PC-3 (cell line): ENCODE results near the gene MFN2. TPM values are rescaled to one million over a fixed set of nuclear protein-coding genes. Genes with fewer than 3 reads are reported as not detected.

ENCODE experiments used
- ATAC-seq: fragments of 200-7000 bp; cut with Tn5 transposase; 2 replicates; pipeline ENCODE4 v1.9.1; 2020; ENCODE audit warnings: mild to moderate bottlenecking, moderate library complexity
- BruUV-seq: library from RNA; stranded (reverse); fragments of 400-500 nt; replicated peaks from 2 replicates; lab custom pipeline; 2021; lab: Mats Ljungman, UMichigan
- CTCF ChIA-PET: fragments of 300-600 bp; sonication (Branson Sonifier 250); formaldehyde crosslinking; loops from one replicate; lab custom pipeline; 2022; ENCODE audit warnings: antibody characterized with exemption; lab: Charles Lee
- POLR2A ChIA-PET: fragments of 300-600 bp; sonication (Branson Sonifier 250); formaldehyde crosslinking; loops from one replicate; lab custom pipeline; 2022; ENCODE audit warnings: antibody characterized with exemption; ENCODE audit not compliant: unreplicated experiment; lab: Charles Lee
- DNase-seq: peaks from one replicate; pipeline ENCODE4 v3.0.0-alpha.2; 2015
- H2AFZ ChIP-seq: fragments of 300-600 bp; sonication (generic); 2 replicates; pipeline ENCODE4 v1.6.0; 2016; ENCODE audit warnings: antibody characterized with exemption, low read length
- H3F3A ChIP-seq: fragments of 300-600 bp; sonication (generic); one replicate; pipeline ENCODE4 v1.6.0; 2017; ENCODE audit warnings: antibody characterized with exemption, low read length, control low read depth, mild to moderate bottlenecking; ENCODE audit not compliant: unreplicated experiment
- H3K27ac ChIP-seq: fragments of 300-600 bp; sonication (generic); 2 replicates; pipeline ENCODE4 v1.5.1; 2016; ENCODE audit warnings: mild to moderate bottlenecking, low read length
- H3K27me3 ChIP-seq: fragments of 300-600 bp; sonication (generic); 2 replicates; pipeline ENCODE4 v1.6.1; 2016; ENCODE audit warnings: low read length, mixed read lengths
- H3K36me3 ChIP-seq: fragments of 300-600 bp; sonication (generic); 2 replicates; pipeline ENCODE4 v1.6.1; 2016; ENCODE audit warnings: low read depth, mixed run types, low read length, mixed read lengths
- H3K4me1 ChIP-seq: fragments of 300-600 bp; sonication (generic); 2 replicates; pipeline ENCODE4 v1.5.1; 2016; ENCODE audit warnings: low read length; ENCODE audit not compliant: insufficient read depth
- H3K4me2 ChIP-seq: fragments of 300-600 bp; sonication (generic); 2 replicates; pipeline ENCODE4 v1.6.0; 2016; ENCODE audit warnings: low read length
- H3K4me3 ChIP-seq: fragments of 300-600 bp; sonication (generic); 2 replicates; pipeline ENCODE4 v1.5.1; 2016; ENCODE audit warnings: mild to moderate bottlenecking, low read length, mixed read lengths
- H3K79me2 ChIP-seq: fragments of 300-600 bp; sonication (generic); 2 replicates; pipeline ENCODE4 v1.6.1; 2017; ENCODE audit warnings: low read length, mixed read lengths
- H3K9ac ChIP-seq: fragments of 300-600 bp; sonication (generic); 2 replicates; pipeline ENCODE4 v1.6.0; 2016; ENCODE audit warnings: mild to moderate bottlenecking, low read length
- H3K9me2 ChIP-seq: fragments of 300-600 bp; sonication (generic); replicated peaks from 2 replicates; pipeline ENCODE4 v1.6.1; 2016; ENCODE audit warnings: mixed run types, low read length, mixed read lengths
- H3K9me3 ChIP-seq: fragments of 300-600 bp; sonication (generic); 2 replicates; pipeline ENCODE4 v1.6.1; 2016; ENCODE audit warnings: low read length, mixed read lengths
- H4K20me1 ChIP-seq: fragments of 300-600 bp; sonication (generic); 2 replicates; pipeline ENCODE4 v1.6.1; 2016; ENCODE audit warnings: low read length, mixed read lengths
- CTCF ChIP-seq: fragments of 300-600 bp; sonication (generic); conservative IDR thresholded peaks from 2 replicates; pipeline ENCODE4 v1.5.1; 2017; ENCODE audit warnings: antibody characterized with exemption, low read depth, mild to moderate bottlenecking, low read length
- EZH2 ChIP-seq: fragments of 300-600 bp; sonication (generic); IDR thresholded peaks from one replicate; pipeline ENCODE4 v1.6.1; 2017; ENCODE audit warnings: antibody characterized with exemption, mild to moderate bottlenecking, low read length; ENCODE audit not compliant: unreplicated experiment
- EZH2phosphoT487 ChIP-seq: fragments of 300-600 bp; sonication (generic); IDR thresholded peaks from 2 replicates; pipeline ENCODE4 v1.6.1; 2018; ENCODE audit warnings: mild to moderate bottlenecking, antibody characterized with exemption, low read length, borderline replicate concordance
- intact Hi-C: fragments of 100-400 bp; cut with micrococcal nuclease; formaldehyde crosslinking; loops from 2 replicates; pipeline ENCODE4 v1.9.0; 2023
- total RNA-seq: library from RNA; depleted of rRNA; stranded (reverse); fragments of >200 nt; gene quantifications from 2 replicates; pipeline ENCODE4 v1.2.3, GENCODE V29; 2014

Gene MFN2
- total RNA-seq, 1 experiment from 2014 or later = 97.8 TPM

GRCh38 chr1:12012560-12013316 is 32.5 kb downstream of the MFN2 start:
- no peak overlapping the region for H3K27ac ChIP-seq
- H3K4me2 ChIP-seq = no peak overlapping the region
- no peaks in the 10 kb centered on the region for H3K27me3 ChIP-seq
- TF ChIP-seq EZH2 (no peak), EZH2phosphoT487 (no peak), CTCF (no peak)
- H3K9me3 ChIP-seq = no peaks in the 10 kb centered on the region
- H3F3A ChIP-seq = no peaks in the 10 kb centered on the region
- H3K36me3 ChIP-seq = peaks cover 18% of the 10 kb centered on the region; the same call in 1 of the 2 replicates
- H3K79me2 ChIP-seq = no peaks in the 10 kb centered on the region
- H2AFZ ChIP-seq = no peak overlapping the region
- H3K9ac ChIP-seq = no peak overlapping the region
- TSS peak; percentile 47 for BruUV-seq
- no peak for DNase-seq
- ATAC-seq = no peak
- no peak overlapping the region for H3K4me3 ChIP-seq
- 0 out of 2 replicates have a peak, but pooled peaks cover 3% of the 10 kb centered on the region for H4K20me1 ChIP-seq
- ChIA-PET POLR2A (no interaction called here), CTCF (no interaction called here)
- intact Hi-C loops = no loop called here
- no peaks in the 10 kb centered on the region for H3K9me2 ChIP-seq
- no peaks in the 10 kb centered on the region for H3K4me1 ChIP-seq

GRCh38 chr1:12014141-12014991 is 34.1 kb downstream of the MFN2 start:
- Histone ChIP-seq H3K4me1 (no peaks in the 10 kb centered on the region), H3K36me3 (peaks cover 18% of the 10 kb centered on the region; the same call in 1 of the 2 replicates), H4K20me1 (0 out of 2 replicates have a peak, but pooled peaks cover 3% of the 10 kb centered on the region), H3K4me2 (no peak overlapping the region), H3K9me2 (no peaks in the 10 kb centered on the region), H3K79me2 (no peaks in the 10 kb centered on the region), H3K9me3 (no peaks in the 10 kb centered on the region), H3F3A (no peaks in the 10 kb centered on the region), H3K4me3 (no peak overlapping the region), H3K9ac (no peak overlapping the region), H3K27me3 (no peaks in the 10 kb centered on the region), H3K27ac (no peak overlapping the region), H2AFZ (no peak overlapping the region)
- intact Hi-C loops = no loop called here
- DNase-seq (no peak), ATAC-seq (no peak)
- CTCF ChIA-PET = no interaction called here
- TF ChIP-seq EZH2 (no peak), CTCF (peak; percentile 26; the same call in 1 of the 2 replicates)
- POLR2A ChIA-PET = no interaction called here
- BruUV-seq = no TSS peak
